ENCODE results near the gene SUMO1.
A peak's percentile ranks its signal among the peaks of the same experiment; 100 is the strongest.

SUMO1 gene

DNA sequence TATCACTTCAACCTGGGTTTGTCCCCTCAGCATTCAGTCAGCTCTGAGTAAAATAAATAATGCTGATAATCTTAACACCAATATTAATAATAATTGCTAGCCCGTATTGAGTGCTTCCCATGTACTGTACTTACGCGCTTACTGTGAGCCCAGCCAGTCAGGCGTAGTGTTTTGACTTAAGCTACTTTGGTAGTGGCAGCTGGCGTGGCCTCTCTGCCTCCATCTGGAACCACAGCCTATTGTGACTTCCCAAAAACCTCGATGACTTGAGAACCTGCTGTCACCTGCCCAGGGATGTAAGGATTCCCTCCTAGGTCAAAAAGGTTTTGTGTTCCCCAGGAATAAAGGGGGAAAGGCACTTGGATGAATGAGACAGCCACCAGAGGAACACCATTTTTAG is 53.2 kb downstream of the SUMO1 start:
- H3K27me3 Mint-ChIP-seq, result peaks cover 2% of the 10 kb centered on the region
- H3K4me3 Mint-ChIP-seq, result no peak overlapping the region
- H3K9me3 Mint-ChIP-seq, result no peaks in the 10 kb centered on the region
- no peaks in the 10 kb centered on the region for H3K4me1 Mint-ChIP-seq (ENCODE audit: low read depth)
- intact Hi-C loops (cut with micrococcal nuclease), result no loop called here
- no peaks in the 10 kb centered on the region for H3K36me3 Mint-ChIP-seq (ENCODE audit: low read depth)
- no peak overlapping the region for H3K27ac Mint-ChIP-seq

DNA sequence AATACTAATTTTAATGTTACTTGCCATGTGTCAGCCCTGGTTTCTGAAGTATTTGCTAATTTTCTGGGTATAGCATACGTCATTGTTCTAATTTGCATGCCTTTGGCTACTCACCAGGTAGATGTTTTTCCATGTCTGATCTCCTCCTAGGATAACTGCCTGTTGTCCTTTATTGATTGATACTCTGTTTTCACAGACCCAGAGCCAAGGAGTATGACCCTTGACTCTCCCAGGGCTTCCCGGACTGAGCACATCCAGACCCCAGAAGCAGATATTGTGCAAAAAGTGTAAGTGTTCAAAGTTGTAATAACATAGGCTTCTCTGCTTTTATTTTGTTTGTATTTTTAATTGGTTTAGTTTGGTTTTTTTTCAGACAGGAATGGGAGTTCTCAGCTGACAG is 53.8 kb downstream of the SUMO1 start:
- intact Hi-C loops (cut with micrococcal nuclease), result no loop called here
- no peaks in the 10 kb centered on the region for H3K4me1 Mint-ChIP-seq (ENCODE audit: low read depth)
- H3K4me3 Mint-ChIP-seq, result no peak overlapping the region
- H3K27ac Mint-ChIP-seq, result no peak overlapping the region
- H3K36me3 Mint-ChIP-seq (ENCODE audit: low read depth), result no peaks in the 10 kb centered on the region
- H3K27me3 Mint-ChIP-seq, result peaks cover 2% of the 10 kb centered on the region
- H3K9me3 Mint-ChIP-seq, result no peaks in the 10 kb centered on the region

- no peak overlapping the region for H3K4me3 Mint-ChIP-seq
- H3K27ac Mint-ChIP-seq, result no peak overlapping the region
- no peaks in the 10 kb centered on the region for H3K4me1 Mint-ChIP-seq (ENCODE audit: low read depth)
- H3K27me3 Mint-ChIP-seq, result peaks cover 4% of the 10 kb centered on the region
- H3K36me3 Mint-ChIP-seq (ENCODE audit: low read depth), result no peaks in the 10 kb centered on the region
- intact Hi-C loops (cut with micrococcal nuclease), result loop anchor here (1.0 to 10.0 kb wide), 5 partner anchors 74 to 944 kb away; no protein-coding TSS in a partner anchor
- H3K9me3 Mint-ChIP-seq, result no peaks in the 10 kb centered on the region
Observed at GRCh38 chr2:202178346-202178958, 59.9 kb downstream of the SUMO1 start.

GRCh38 chr2:202172439-202173211 is 65.8 kb downstream of the SUMO1 start:
- Mint-ChIP-seq H3K4me1 (ENCODE audit: low read depth) (peaks cover 22% of the 10 kb centered on the region), H3K4me3 (peak overlapping the region; percentile 45), H3K27me3 (peaks cover 26% of the 10 kb centered on the region), H3K9me3 (no peaks in the 10 kb centered on the region), H3K36me3 (ENCODE audit: low read depth) (no peaks in the 10 kb centered on the region), H3K27ac (peak overlapping the region; percentile 75)
- intact Hi-C loops (cut with micrococcal nuclease), result loop anchor here (10.0 kb wide), 1 partner anchor 938 kb away; no protein-coding TSS in a partner anchor

DNA sequence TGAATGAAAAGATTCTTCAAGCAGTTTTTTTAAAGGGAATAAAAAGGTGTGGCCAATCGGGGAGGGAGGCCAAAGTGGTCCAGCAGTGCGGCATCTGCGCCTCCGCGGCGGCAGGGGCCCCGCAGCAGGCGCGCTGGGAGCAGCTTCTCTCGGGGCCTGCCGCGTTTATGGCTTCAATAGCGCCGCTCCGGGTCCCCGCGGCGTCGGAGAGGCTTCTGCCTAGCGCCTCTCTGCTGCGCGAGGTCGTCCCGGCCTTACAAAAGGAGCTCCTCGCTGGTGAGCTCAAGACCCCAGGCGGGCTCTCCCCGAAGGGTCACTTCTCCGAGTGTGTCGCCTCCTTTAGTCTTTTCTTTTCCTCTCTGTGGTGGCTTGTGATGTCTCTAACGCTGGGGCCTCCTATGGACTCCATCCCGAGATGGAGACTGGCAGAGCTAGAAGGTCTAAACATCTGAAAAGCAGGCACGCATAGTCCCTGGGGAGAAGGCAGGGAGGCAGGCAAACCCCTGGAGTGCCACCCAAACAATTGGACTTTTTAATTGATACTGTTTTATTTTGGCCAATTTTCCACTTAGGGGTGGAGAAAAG is 67.1 kb downstream of the SUMO1 start:
- no peak overlapping the region for H3K27ac Mint-ChIP-seq
- peaks cover 22% of the 10 kb centered on the region for H3K4me1 Mint-ChIP-seq (ENCODE audit: low read depth)
- no peaks in the 10 kb centered on the region for H3K36me3 Mint-ChIP-seq (ENCODE audit: low read depth)

DNA sequence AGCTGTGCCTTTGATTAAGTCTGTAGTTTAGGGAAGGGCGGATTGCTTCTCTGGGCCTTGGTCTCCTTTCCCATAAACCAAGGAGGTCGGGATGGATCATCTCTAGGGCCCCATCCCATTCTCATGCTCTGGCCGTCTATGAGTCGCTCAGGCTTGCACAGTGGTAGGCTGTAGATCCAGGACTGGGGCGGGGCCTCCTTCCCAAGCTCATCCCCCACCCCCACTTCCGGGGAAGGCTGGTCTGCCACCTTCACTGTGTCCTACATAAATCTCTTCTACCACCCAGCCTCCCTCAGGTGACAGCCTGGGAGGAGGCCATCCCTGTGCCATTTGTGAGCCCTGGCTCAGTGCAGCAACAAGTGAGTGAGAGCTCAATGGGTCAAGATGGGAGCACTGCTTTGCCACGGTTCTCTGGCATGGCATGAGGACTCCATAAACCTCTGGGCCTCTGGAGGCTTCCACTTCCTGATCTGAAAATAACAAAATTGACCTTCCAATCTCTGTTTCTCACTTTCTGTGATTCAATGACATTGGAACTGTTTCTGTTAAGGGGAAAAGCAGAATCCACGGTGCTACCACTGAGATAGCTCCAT is 68.5 kb downstream of the SUMO1 start:
- peaks cover 22% of the 10 kb centered on the region for H3K4me1 Mint-ChIP-seq (ENCODE audit: low read depth)
- intact Hi-C loops (cut with micrococcal nuclease), result loop anchor here (10.0 kb wide), 1 partner anchor 935 kb away; no protein-coding TSS in a partner anchor
- H3K27ac Mint-ChIP-seq, result no peak overlapping the region
- peaks cover 26% of the 10 kb centered on the region for H3K27me3 Mint-ChIP-seq
- no peaks in the 10 kb centered on the region for H3K9me3 Mint-ChIP-seq
- H3K36me3 Mint-ChIP-seq (ENCODE audit: low read depth), result no peaks in the 10 kb centered on the region
- no peak overlapping the region for H3K4me3 Mint-ChIP-seq

More for the DNA sequence above, 67.1 kb downstream of the SUMO1 start:
- intact Hi-C loops (cut with micrococcal nuclease), result loop anchor here (10.0 kb wide), 1 partner anchor 937 kb away; no protein-coding TSS in a partner anchor
- no peaks in the 10 kb centered on the region for H3K9me3 Mint-ChIP-seq
- peak overlapping the region; percentile 40 for H3K4me3 Mint-ChIP-seq
- H3K27me3 Mint-ChIP-seq, result peaks cover 26% of the 10 kb centered on the region

- intact Hi-C loops (cut with micrococcal nuclease), result no loop called here
- Mint-ChIP-seq H3K4me3 (no peak overlapping the region), H3K9me3 (no peaks in the 10 kb centered on the region), H3K36me3 (ENCODE audit: low read depth) (no peaks in the 10 kb centered on the region), H3K27me3 (peaks cover 26% of the 10 kb centered on the region), H3K27ac (no peak overlapping the region), H3K4me1 (ENCODE audit: low read depth) (peaks cover 22% of the 10 kb centered on the region)
Observed at GRCh38 chr2:202169131-202169530, 69.3 kb downstream of the SUMO1 start.

- H3K4me1 Mint-ChIP-seq (ENCODE audit: low read depth), result peaks cover 3% of the 10 kb centered on the region
- no peak overlapping the region for H3K4me3 Mint-ChIP-seq
- intact Hi-C loops (cut with micrococcal nuclease), result no loop called here
- peaks cover 14% of the 10 kb centered on the region for H3K27me3 Mint-ChIP-seq
- H3K27ac Mint-ChIP-seq, result no peak overlapping the region
- H3K36me3 Mint-ChIP-seq (ENCODE audit: low read depth), result no peaks in the 10 kb centered on the region
- H3K9me3 Mint-ChIP-seq, result no peaks in the 10 kb centered on the region
Observed at GRCh38 chr2:202165945-202166344, 72.5 kb downstream of the SUMO1 start.

- Mint-ChIP-seq H3K4me3 (no peak overlapping the region), H3K9me3 (no peaks in the 10 kb centered on the region), H3K36me3 (ENCODE audit: low read depth) (no peaks in the 10 kb centered on the region), H3K27me3 (peaks cover 8% of the 10 kb centered on the region), H3K27ac (no peak overlapping the region), H3K4me1 (ENCODE audit: low read depth) (no peaks in the 10 kb centered on the region)
- intact Hi-C loops (cut with micrococcal nuclease), result no loop called here
Observed at GRCh38 chr2:202165208-202165607, 73.2 kb downstream of the SUMO1 start.

GRCh38 chr2:202164411-202164810 is 74.0 kb downstream of the SUMO1 start:
- intact Hi-C loops (cut with micrococcal nuclease), result no loop called here
- no peak overlapping the region for H3K4me3 Mint-ChIP-seq
- H3K4me1 Mint-ChIP-seq (ENCODE audit: low read depth), result no peaks in the 10 kb centered on the region

DNA sequence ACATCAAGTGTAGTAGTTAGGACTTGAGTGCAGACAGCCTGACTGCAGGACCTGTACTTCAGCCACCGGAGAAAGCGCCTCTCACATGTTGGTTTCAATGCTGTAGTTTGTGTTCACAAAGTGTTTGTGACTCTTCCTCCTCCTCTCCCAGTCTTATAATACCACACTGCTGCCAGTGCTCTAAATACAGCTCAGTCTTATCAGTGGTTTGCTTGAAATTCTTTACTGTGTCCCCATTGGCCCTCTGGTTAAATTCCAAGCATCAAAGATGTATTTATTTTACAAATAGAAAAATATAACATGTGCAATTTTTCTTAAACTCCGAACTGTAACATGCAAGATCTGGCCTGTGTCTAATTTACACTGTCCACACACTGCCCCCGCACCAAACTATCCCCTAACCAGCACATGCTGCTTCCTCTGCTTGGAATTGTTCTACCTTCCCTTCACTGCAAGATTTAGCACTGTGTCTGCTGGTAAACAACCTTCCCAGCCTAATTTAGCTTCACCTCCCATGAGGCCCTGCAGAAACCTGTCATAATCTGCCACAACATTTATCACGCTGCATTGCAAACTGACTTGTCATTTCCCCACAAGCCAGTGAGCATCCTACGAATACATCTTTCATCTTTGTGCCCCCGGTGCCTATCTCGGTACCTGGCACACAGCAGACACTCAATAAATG is 77.1 kb downstream of the SUMO1 start:
- peaks cover 4% of the 10 kb centered on the region for H3K27me3 Mint-ChIP-seq
- no peaks in the 10 kb centered on the region for H3K9me3 Mint-ChIP-seq
- H3K4me3 Mint-ChIP-seq, result no peak overlapping the region
- H3K4me1 Mint-ChIP-seq (ENCODE audit: low read depth), result no peaks in the 10 kb centered on the region
- H3K36me3 Mint-ChIP-seq (ENCODE audit: low read depth), result no peaks in the 10 kb centered on the region
- no peak overlapping the region for H3K27ac Mint-ChIP-seq
- intact Hi-C loops (cut with micrococcal nuclease), result no loop called here

More at GRCh38 chr2:202164411-202164810, 74.0 kb downstream of the SUMO1 start:
- Mint-ChIP-seq H3K36me3 (ENCODE audit: low read depth) (no peaks in the 10 kb centered on the region), H3K9me3 (no peaks in the 10 kb centered on the region), H3K27me3 (peaks cover 2% of the 10 kb centered on the region), H3K27ac (no peak overlapping the region)

- H3K36me3 Mint-ChIP-seq (ENCODE audit: low read depth), result no peaks in the 10 kb centered on the region
- no peak overlapping the region for H3K27ac Mint-ChIP-seq
- H3K9me3 Mint-ChIP-seq, result no peaks in the 10 kb centered on the region
- intact Hi-C loops (cut with micrococcal nuclease), result no loop called here
- H3K4me1 Mint-ChIP-seq (ENCODE audit: low read depth), result no peaks in the 10 kb centered on the region
- H3K27me3 Mint-ChIP-seq, result peaks cover 6% of the 10 kb centered on the region
- H3K4me3 Mint-ChIP-seq, result no peak overlapping the region
Observed at GRCh38 chr2:202158796-202159195, 79.6 kb downstream of the SUMO1 start.

- Mint-ChIP-seq H3K9me3 (no peaks in the 10 kb centered on the region), H3K27me3 (peaks cover 6% of the 10 kb centered on the region), H3K36me3 (ENCODE audit: low read depth) (no peaks in the 10 kb centered on the region), H3K27ac (no peak overlapping the region), H3K4me3 (no peak overlapping the region), H3K4me1 (ENCODE audit: low read depth) (no peaks in the 10 kb centered on the region)
- intact Hi-C loops (cut with micrococcal nuclease), result no loop called here
Observed at GRCh38 chr2:202157211-202157990, 81.0 kb downstream of the SUMO1 start.
